ENCODE measurements around the gene VPS26C. TPM values are rescaled to one million over a fixed set of nuclear protein-coding genes. Genes with fewer than 3 reads are reported as not detected.

Gene VPS26C
- total RNA-seq, 2 experiments from 2014 or later, result 70.9 to 73.4 TPM

DNA sequence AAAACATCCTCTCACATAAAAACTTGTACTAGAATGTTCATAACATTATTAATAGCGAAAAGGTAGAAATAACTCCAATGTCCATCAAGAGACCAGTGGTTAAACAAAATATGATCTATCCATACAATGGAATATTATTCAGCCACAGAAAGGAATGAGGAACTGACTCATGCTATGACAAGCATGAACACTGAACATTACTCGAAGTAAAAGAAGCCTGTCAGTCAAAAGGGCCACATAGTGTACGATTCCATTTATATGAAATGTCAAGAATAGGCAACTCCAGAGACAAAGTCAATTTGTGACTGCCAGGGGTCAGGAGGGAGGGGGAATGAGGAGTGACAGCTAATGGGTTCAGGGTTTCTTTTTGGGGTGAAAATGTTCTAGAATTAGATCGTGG lies 2.3 kb downstream of the VPS26C start:
- peaks cover 46% of the 10 kb centered on the region for H3K4me1 Mint-ChIP-seq (ENCODE audit: low read depth)
- POLR2A ChIA-PET, result no interaction called here
- peaks cover 19% of the 10 kb centered on the region for H3K36me3 Mint-ChIP-seq (ENCODE audit: low read depth)
- H3K27ac Mint-ChIP-seq, result peak overlapping the region; percentile 48
- intact Hi-C loops (cut with micrococcal nuclease), result loop anchor here (5.0 kb wide), 2 partner anchors 38 to 102 kb away; partner anchors contain the start of gene DYRK1A
- TF ChIP-seq, protein P1, sequence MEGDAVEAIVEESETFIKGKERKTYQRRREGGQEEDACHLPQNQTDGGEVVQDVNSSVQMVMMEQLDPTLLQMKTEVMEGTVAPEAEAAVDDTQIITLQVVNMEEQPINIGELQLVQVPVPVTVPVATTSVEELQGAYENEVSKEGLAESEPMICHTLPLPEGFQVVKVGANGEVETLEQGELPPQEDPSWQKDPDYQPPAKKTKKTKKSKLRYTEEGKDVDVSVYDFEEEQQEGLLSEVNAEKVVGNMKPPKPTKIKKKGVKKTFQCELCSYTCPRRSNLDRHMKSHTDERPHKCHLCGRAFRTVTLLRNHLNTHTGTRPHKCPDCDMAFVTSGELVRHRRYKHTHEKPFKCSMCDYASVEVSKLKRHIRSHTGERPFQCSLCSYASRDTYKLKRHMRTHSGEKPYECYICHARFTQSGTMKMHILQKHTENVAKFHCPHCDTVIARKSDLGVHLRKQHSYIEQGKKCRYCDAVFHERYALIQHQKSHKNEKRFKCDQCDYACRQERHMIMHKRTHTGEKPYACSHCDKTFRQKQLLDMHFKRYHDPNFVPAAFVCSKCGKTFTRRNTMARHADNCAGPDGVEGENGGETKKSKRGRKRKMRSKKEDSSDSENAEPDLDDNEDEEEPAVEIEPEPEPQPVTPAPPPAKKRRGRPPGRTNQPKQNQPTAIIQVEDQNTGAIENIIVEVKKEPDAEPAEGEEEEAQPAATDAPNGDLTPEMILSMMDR (IDR thresholded peaks at IDR 0.05), result no peak
- CTCF ChIA-PET, result no interaction called here
- H3K9me3 Mint-ChIP-seq, result no peaks in the 10 kb centered on the region
- no peaks in the 10 kb centered on the region for H3K27me3 Mint-ChIP-seq
- H3K4me3 Mint-ChIP-seq, result peak overlapping the region; percentile 41
- no peak for DNase-seq
- ATAC-seq, result no peak

- DNase-seq, result peak; percentile 23
- peaks cover 22% of the 10 kb centered on the region for H3K36me3 Mint-ChIP-seq (ENCODE audit: low read depth)
- intact Hi-C loops (cut with micrococcal nuclease), result loop anchor here (5.0 kb wide), 1 partner anchor 37 kb away; no protein-coding TSS in a partner anchor
- H3K27ac Mint-ChIP-seq, result peak overlapping the region; percentile 24
- no peak for ATAC-seq
- POLR2A ChIA-PET, result no interaction called here
- H3K4me3 Mint-ChIP-seq, result peak overlapping the region; percentile 41
- H3K4me1 Mint-ChIP-seq (ENCODE audit: low read depth), result peaks cover 47% of the 10 kb centered on the region
- no peaks in the 10 kb centered on the region for H3K9me3 Mint-ChIP-seq
- TF ChIP-seq, protein P1 (IDR thresholded peaks at IDR 0.05), result no peak
- CTCF ChIA-PET, result no interaction called here
- H3K27me3 Mint-ChIP-seq, result no peaks in the 10 kb centered on the region
Observed at GRCh38 chr21:37263827-37264600, 3.1 kb downstream of the VPS26C start.

GRCh38 chr21:37259426-37259825 lies 7.7 kb downstream of the VPS26C start:
- POLR2A ChIA-PET, result interaction anchor here (1.0 to 5.5 kb wide), 7 partner anchors 8 to 112 kb away, joined by 3 to 45 read pairs (median 5); partner anchors contain the start of gene VPS26C
- Mint-ChIP-seq H3K27ac (peak overlapping the region; percentile 23), H3K4me1 (ENCODE audit: low read depth) (peaks cover 45% of the 10 kb centered on the region), H3K9me3 (no peaks in the 10 kb centered on the region), H3K36me3 (ENCODE audit: low read depth) (peaks cover 34% of the 10 kb centered on the region), H3K4me3 (peak overlapping the region; percentile 86), H3K27me3 (no peaks in the 10 kb centered on the region)
- TF ChIP-seq, protein P1 (IDR thresholded peaks at IDR 0.05), result no peak
- intact Hi-C loops (cut with micrococcal nuclease), result no loop called here
- no peak for ATAC-seq
- CTCF ChIA-PET, result interaction anchor here (2.7 kb wide), 1 partner anchor 15 kb away, joined by 10 read pairs; no protein-coding TSS in a partner anchor
- DNase-seq, result no peak

DNA sequence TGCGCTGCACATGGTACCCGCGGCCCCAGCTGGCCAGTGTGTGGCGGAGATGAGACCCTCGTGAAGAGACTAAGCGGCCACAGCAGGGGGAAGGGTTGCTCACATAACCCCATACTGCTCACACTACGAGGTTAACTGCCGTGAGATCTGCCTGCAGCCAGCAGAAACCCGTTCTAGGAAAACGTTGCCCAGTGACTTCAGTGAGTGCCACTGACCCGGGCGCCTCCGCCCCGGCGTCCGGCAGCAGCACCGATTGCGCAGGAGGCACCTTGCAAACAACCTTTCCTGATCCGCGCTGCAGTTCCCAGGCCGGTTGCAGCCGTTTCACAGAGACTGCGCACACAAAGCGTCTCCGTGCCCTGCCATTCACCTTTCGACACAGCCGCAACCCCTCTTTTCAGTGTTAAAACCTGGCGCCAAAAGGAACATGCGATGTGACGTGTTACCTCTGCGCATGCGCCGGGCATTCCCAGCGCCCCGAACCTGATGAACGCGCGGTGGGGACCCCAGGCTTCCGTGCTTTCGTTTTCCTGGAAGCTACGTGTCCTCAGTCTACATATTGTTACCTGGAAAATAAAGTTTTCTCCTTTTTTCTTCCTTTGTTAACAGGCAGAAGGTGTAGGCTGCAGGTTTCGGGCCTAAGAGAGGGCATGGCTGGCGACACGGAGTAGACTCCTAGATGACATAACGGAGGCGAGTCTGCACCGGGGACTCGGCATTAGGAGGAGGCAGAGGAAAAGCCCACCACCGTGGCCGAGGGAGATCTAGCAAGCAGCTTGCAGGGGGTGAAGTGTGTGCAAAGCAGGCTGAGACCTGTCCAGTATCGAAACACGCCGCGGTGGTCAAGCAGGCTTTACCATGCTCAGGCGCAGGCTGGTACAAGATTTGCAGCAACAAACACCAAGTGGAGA lies 8.9 kb downstream of the VPS26C start:
- H3K9me3 Mint-ChIP-seq, result no peaks in the 10 kb centered on the region
- H3K27me3 Mint-ChIP-seq, result no peaks in the 10 kb centered on the region
- DNase-seq (peak; percentile 92), ATAC-seq (peak; percentile 84)
- peaks cover 29% of the 10 kb centered on the region for H3K36me3 Mint-ChIP-seq (ENCODE audit: low read depth)
- peak overlapping the region; percentile 86 for H3K4me3 Mint-ChIP-seq
- ChIA-PET CTCF (interaction anchor here (1.1 to 2.7 kb wide), 3 partner anchors 12 to 306 kb away, joined by 4 to 10 read pairs (median 6); no protein-coding TSS in a partner anchor), POLR2A (interaction anchor here (0.7 to 5.5 kb wide), 21 partner anchors 9 to 247 kb away, joined by 3 to 45 read pairs (median 3); partner anchors contain the start of gene VPS26C)
- H3K27ac Mint-ChIP-seq, result peak overlapping the region; percentile 96
- H3K4me1 Mint-ChIP-seq (ENCODE audit: low read depth), result peaks cover 40% of the 10 kb centered on the region
- TF ChIP-seq, protein P1 (IDR thresholded peaks at IDR 0.05), result no peak
- intact Hi-C loops (cut with micrococcal nuclease), result no loop called here
